Chondrocyte (in vitro differentiated cells): Measurements from ENCODE around the gene TRIM61. TPM values are rescaled to one million over a fixed set of nuclear protein-coding genes. Genes with fewer than 3 reads are reported as not detected.
"Not testable (repeated sequence)": the region's sequence is repeated elsewhere in the genome, so short reads cannot be mapped to it uniquely, and the experiment has no call there.

Experiments
- DNase-seq: peaks from one replicate; pipeline ENCODE4 v3.0.0; 2021; ENCODE audit warnings: mixed read lengths, low spot score
- H3K27ac Mint-ChIP-seq: one replicate; pipeline ENCODE4 v1.8.0; 2021; ENCODE audit warnings: mild to moderate bottlenecking, moderate library complexity, mixed read lengths; ENCODE audit not compliant: unreplicated experiment
- H3K27me3 Mint-ChIP-seq: 2 replicates; pipeline ENCODE4 v1.8.0; 2021; ENCODE audit warnings: low read depth, mixed read lengths
- H3K36me3 Mint-ChIP-seq: 2 replicates; pipeline ENCODE4 v1.8.0; 2021; ENCODE audit warnings: low read depth, mixed read lengths
- H3K4me1 Mint-ChIP-seq: 2 replicates; pipeline ENCODE4 v1.8.0; 2021; ENCODE audit warnings: low read depth, mild to moderate bottlenecking, mixed read lengths
- H3K4me3 Mint-ChIP-seq: one replicate; pipeline ENCODE4 v1.8.0; 2021; ENCODE audit warnings: mild to moderate bottlenecking, moderate library complexity, mixed read lengths; ENCODE audit not compliant: unreplicated experiment
- H3K9me3 Mint-ChIP-seq: 2 replicates; pipeline ENCODE4 v1.8.0; 2021; ENCODE audit warnings: low read depth, mixed read lengths
- CTCF ChIP-seq: fragments of 200-600 bp; sonication (generic); IDR thresholded peaks from 2 replicates; pipeline ENCODE4 v1.5.0; 2021; ENCODE audit warnings: antibody characterized with exemption, mild to moderate bottlenecking, moderate library complexity
- total RNA-seq: library from RNA; stranded (reverse); gene quantifications from 3 replicates; pipeline ENCODE4 v1.2.1, GENCODE V29; 2021

The TRIM61 gene
- total RNA-seq, 1 donor from 2014 or later = 0.20 TPM

- H3K4me3 Mint-ChIP-seq = no peak overlapping the region
- H3K4me1 Mint-ChIP-seq = no peaks in the 10 kb centered on the region
- no peaks in the 10 kb centered on the region for H3K36me3 Mint-ChIP-seq
- TF ChIP-seq CTCF = no peak
- peaks cover 4% of the 10 kb centered on the region for H3K9me3 Mint-ChIP-seq
- peaks cover 6% of the 10 kb centered on the region for H3K27me3 Mint-ChIP-seq
- no peak for DNase-seq
- H3K27ac Mint-ChIP-seq = no peak overlapping the region
Observed at GRCh38 chr4:164989471-164989870, 12.0 kb upstream of the TRIM61 start.

DNA sequence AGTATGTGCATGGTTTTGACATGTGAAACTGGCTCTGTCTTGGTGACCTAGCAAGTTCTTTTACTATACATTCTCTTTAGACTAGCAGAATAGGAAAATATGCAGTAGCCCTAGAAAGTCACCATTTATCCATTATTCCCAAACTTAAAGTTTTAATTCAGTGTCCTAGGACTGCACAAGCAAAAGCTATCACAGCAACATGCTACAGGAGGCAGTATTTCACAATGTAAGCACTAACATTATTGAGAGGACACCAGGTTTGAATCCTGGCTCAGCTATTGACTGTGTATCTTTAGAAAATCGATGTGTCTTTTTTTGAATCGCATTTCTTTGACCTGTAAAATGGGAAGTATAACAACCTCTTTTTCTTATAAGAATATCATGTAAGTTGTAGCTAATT lies 5.5 kb downstream of the TRIM61 start:
- peaks cover 12% of the 10 kb centered on the region for H3K27me3 Mint-ChIP-seq
- H3K27ac Mint-ChIP-seq, DNase-seq, H3K4me1 Mint-ChIP-seq, H3K9me3 Mint-ChIP-seq, H3K4me3 Mint-ChIP-seq, H3K36me3 Mint-ChIP-seq: not testable (repeated sequence)

- no peak for DNase-seq
- Mint-ChIP-seq H3K27ac (no peak overlapping the region), H3K4me3 (no peak overlapping the region), H3K36me3 (peaks cover 4% of the 10 kb centered on the region), H3K9me3 (peaks cover 7% of the 10 kb centered on the region), H3K27me3 (peaks cover 2% of the 10 kb centered on the region), H3K4me1 (peaks cover 34% of the 10 kb centered on the region)
- TF ChIP-seq CTCF = no peak
Observed at GRCh38 chr4:164959896-164960295, 17.6 kb downstream of the TRIM61 start.

GRCh38 chr4:164959421-164959820 lies 18.0 kb downstream of the TRIM61 start:
- H3K36me3 Mint-ChIP-seq, DNase-seq, H3K27me3 Mint-ChIP-seq, H3K9me3 Mint-ChIP-seq, H3K4me3 Mint-ChIP-seq, H3K27ac Mint-ChIP-seq: not testable (repeated sequence)
- peaks cover 34% of the 10 kb centered on the region for H3K4me1 Mint-ChIP-seq

- DNase-seq = peak; percentile 94
- Mint-ChIP-seq H3K4me3 (peak overlapping the region; percentile 96), H3K36me3 (peaks cover 4% of the 10 kb centered on the region), H3K9me3 (peaks cover 7% of the 10 kb centered on the region), H3K27ac (peak overlapping the region; percentile 75), H3K27me3 (peaks cover 8% of the 10 kb centered on the region), H3K4me1 (peaks cover 34% of the 10 kb centered on the region)
- TF ChIP-seq CTCF = peak; percentile 19
Observed at GRCh38 chr4:164956766-164957643, 20.5 kb downstream of the TRIM61 start.

- peaks cover 19% of the 10 kb centered on the region for H3K27me3 Mint-ChIP-seq
- no peak for TF ChIP-seq CTCF
- peaks cover 4% of the 10 kb centered on the region for H3K36me3 Mint-ChIP-seq
- H3K4me3 Mint-ChIP-seq = peak overlapping the region; percentile 2
- H3K9me3 Mint-ChIP-seq = peaks cover 7% of the 10 kb centered on the region
- no peak overlapping the region for H3K27ac Mint-ChIP-seq
- H3K4me1 Mint-ChIP-seq = peaks cover 34% of the 10 kb centered on the region
- no peak for DNase-seq
Observed at GRCh38 chr4:164955107-164955805, 22.2 kb downstream of the TRIM61 start.
